H1 (cell line): ENCODE measurements around the gene MTR. TPM values are rescaled to one million over a fixed set of nuclear protein-coding genes. Genes with fewer than 3 reads are reported as not detected.

Source experiments
- CTCF ChIA-PET: fragments of 300-600 bp; sonication (Branson Sonifier 250); formaldehyde crosslinking; loops from one replicate; lab custom pipeline; 2021; ENCODE audit not compliant: partially characterized antibody; lab: Charles Lee
- POLR2A ChIA-PET: fragments of 300-600 bp; sonication (Branson Sonifier 250); formaldehyde crosslinking; loops from one replicate; lab custom pipeline; 2021; ENCODE audit warnings: inconsistent platforms; ENCODE audit not compliant: partially characterized antibody; lab: Charles Lee
- DNase-seq, 2 experiments: peaks; one replicate each; pipeline versions ENCODE4 v3.0.0 to v3.0.0-alpha.2; 2010 to 2022; ENCODE audit warnings: low spot score in 2 of 2, low read depth in 1 of 2, mixed read lengths in 1 of 2
- FAIRE-seq: peaks from 2 replicates; lab custom pipeline; 2011; peaks lifted over from hg19 to GRCh38; lab: Jason Lieb, UNC
- H2AFZ ChIP-seq: 2 replicates; pipeline ENCODE4 v1.8.1; 2012; ENCODE audit warnings: low read length, inconsistent platforms
- H2AK5ac ChIP-seq: 2 replicates; pipeline ENCODE4 v1.6.1; 2013; ENCODE audit warnings: low read depth, low read length
- H2BK120ac ChIP-seq: replicated peaks from 2 replicates; pipeline ENCODE3; 2013; ENCODE audit warnings: low read depth, low read length, inconsistent platforms
- H2BK12ac ChIP-seq: 2 replicates; pipeline ENCODE4 v1.6.1; 2013; ENCODE audit warnings: low read depth, low read length
- H2BK15ac ChIP-seq: 2 replicates; pipeline ENCODE4 v1.6.1; 2013; ENCODE audit warnings: low read length
- H2BK20ac ChIP-seq: 2 replicates; pipeline ENCODE4 v1.6.1; 2013; ENCODE audit warnings: low read length
- H2BK5ac ChIP-seq: 2 replicates; pipeline ENCODE4 v1.6.1; 2013; ENCODE audit warnings: low read depth, low read length
- H3K14ac ChIP-seq: 2 replicates; pipeline ENCODE4 v1.6.1; 2013; ENCODE audit warnings: inconsistent platforms; ENCODE audit not compliant: insufficient read length
- H3K18ac ChIP-seq: 2 replicates; pipeline ENCODE4 v1.6.1; 2013; ENCODE audit warnings: low read length; ENCODE audit errors: extremely low read depth
- H3K23ac ChIP-seq: 2 replicates; pipeline ENCODE4 v1.6.1; 2013; ENCODE audit warnings: inconsistent platforms; ENCODE audit not compliant: insufficient read length
- H3K23me2 ChIP-seq: 2 replicates; pipeline ENCODE4 v1.6.1; 2013; ENCODE audit warnings: low read depth, low read length
- H3K27ac ChIP-seq: 2 replicates; pipeline ENCODE4 v1.6.1; 2011; ENCODE audit warnings: low read depth, low read length, inconsistent platforms
- H3K27me3 ChIP-seq, 4 experiments: replicated peaks in 1 of 4; 1 replicate in 1 of 4; 2 replicates in 3 of 4; pipeline versions ENCODE4 v1.6.1 to v1.8.1; 2011 to 2013; ENCODE audit warnings: low read length in 3 of 4, mild to moderate bottlenecking in 3 of 4, inconsistent platforms in 2 of 4, mixed read lengths in 2 of 4, moderate library complexity in 1 of 4; ENCODE audit not compliant: control insufficient read depth in 3 of 4, insufficient read depth in 3 of 4; ENCODE audit errors: extremely low read depth in 1 of 4
- H3K36me3 ChIP-seq, 4 experiments: 2 replicates each; pipeline versions ENCODE4 v1.6.1 to v1.8.1; 2011 to 2013; ENCODE audit warnings: mild to moderate bottlenecking in 4 of 4, low read length in 3 of 4, moderate library complexity in 2 of 4, control low read depth in 1 of 4, inconsistent platforms in 1 of 4; ENCODE audit not compliant: insufficient read depth in 4 of 4, control insufficient read depth in 2 of 4
- H3K4ac ChIP-seq: replicated peaks from 2 replicates; pipeline ENCODE3; 2013; ENCODE audit warnings: low read length, low read depth, mixed read lengths, inconsistent platforms; ENCODE audit not compliant: insufficient read length
- H3K4me1 ChIP-seq, 4 experiments: replicated peaks in 1 of 4; 1 replicate in 1 of 4; 2 replicates in 3 of 4; pipeline versions ENCODE4 v1.6.1 to v1.8.1; 2011 to 2013; ENCODE audit warnings: low read length in 3 of 4, inconsistent platforms in 2 of 4, mixed read lengths in 1 of 4; ENCODE audit not compliant: insufficient read depth in 4 of 4, control insufficient read depth in 3 of 4
- H3K4me2 ChIP-seq, 2 experiments: 2 replicates each; pipeline versions ENCODE4 v1.6.1 to v1.8.1; 2011 to 2013; ENCODE audit warnings: low read depth in 2 of 2, low read length in 2 of 2, control low read depth in 1 of 2, inconsistent platforms in 1 of 2, mild to moderate bottlenecking in 1 of 2; ENCODE audit not compliant: insufficient read depth in 1 of 2
- H3K4me3 ChIP-seq, 4 experiments: fragments of 200-600, 300-600 bp in 1 of 4; sonication (generic), shearing (Covaris generic), sonication (Bioruptor Twin) in 1 of 4; 2 replicates each; pipeline versions ENCODE4 v1.5.1 to v1.8.1; 2011 to 2016; ENCODE audit warnings: low read length in 4 of 4, low read depth in 3 of 4, control low read depth in 2 of 4, inconsistent platforms in 2 of 4, mild to moderate bottlenecking in 2 of 4, mixed read lengths in 1 of 4, moderate library complexity in 1 of 4; ENCODE audit not compliant: insufficient read depth in 2 of 4; ENCODE audit errors: extremely low read depth in 1 of 4
- H3K56ac ChIP-seq: replicated peaks from 2 replicates; pipeline ENCODE3; 2013; ENCODE audit warnings: low read depth, mild to moderate bottlenecking, mixed read lengths, low read length, inconsistent platforms; ENCODE audit not compliant: insufficient read length
- H3K79me1 ChIP-seq: 2 replicates; pipeline ENCODE4 v1.6.1; 2013; ENCODE audit warnings: low read depth, low read length, control low read depth
- H3K79me2 ChIP-seq, 2 experiments: 2 replicates each; pipeline versions ENCODE4 v1.6.1 to v1.8.1; 2012 to 2013; ENCODE audit warnings: low read length in 2 of 2, mild to moderate bottlenecking in 2 of 2, inconsistent platforms in 1 of 2; ENCODE audit not compliant: insufficient read depth in 2 of 2, control insufficient read depth in 1 of 2
- H3K9ac ChIP-seq, 4 experiments: replicated peaks in 1 of 4; 1 replicate in 1 of 4; 2 replicates in 3 of 4; pipeline versions ENCODE4 v1.6.1 to v1.8.1; 2011 to 2013; ENCODE audit warnings: low read depth in 3 of 4, low read length in 3 of 4, control low read depth in 2 of 4, mild to moderate bottlenecking in 2 of 4, moderate library complexity in 2 of 4, inconsistent platforms in 1 of 4; ENCODE audit errors: extremely low read depth in 1 of 4
- H3K9me3 ChIP-seq, 2 experiments: 2 replicates each; pipeline versions ENCODE4 v1.6.1 to v1.8.1; 2012 to 2013; ENCODE audit warnings: mild to moderate bottlenecking in 2 of 2, moderate library complexity in 2 of 2, control low read depth in 1 of 2, inconsistent platforms in 1 of 2, low read depth in 1 of 2, low read length in 1 of 2, mixed read lengths in 1 of 2; ENCODE audit not compliant: insufficient read depth in 2 of 2
- H4K20me1 ChIP-seq, 2 experiments: replicated peaks in 1 of 2; 2 replicates each; pipeline versions ENCODE3 to v1.8.1; 2011 to 2013; ENCODE audit warnings: inconsistent platforms in 2 of 2, low read length in 2 of 2, mild to moderate bottlenecking in 1 of 2; ENCODE audit not compliant: insufficient read depth in 2 of 2, control insufficient read depth in 1 of 2
- H4K5ac ChIP-seq: 2 replicates; pipeline ENCODE4 v1.6.1; 2013; ENCODE audit warnings: low read length, low read depth, mixed read lengths, inconsistent platforms; ENCODE audit not compliant: insufficient read length
- H4K8ac ChIP-seq: 2 replicates; pipeline ENCODE4 v1.8.0; 2013; ENCODE audit warnings: mild to moderate bottlenecking, moderate library complexity, low read length, inconsistent platforms; ENCODE audit not compliant: insufficient read depth; ENCODE audit errors: extremely low read depth
- H4K91ac ChIP-seq: replicated peaks from 2 replicates; pipeline ENCODE3; 2013; ENCODE audit warnings: low read length, mixed read lengths, inconsistent platforms; ENCODE audit not compliant: insufficient read length
- BCL11A ChIP-seq, 2 experiments: IDR thresholded peaks; one replicate each; pipeline ENCODE4 v1.6.1; 2011; ENCODE audit warnings: low read depth in 2 of 2, low read length in 2 of 2, mild to moderate bottlenecking in 2 of 2
- JUND ChIP-seq: IDR thresholded peaks from 2 replicates; pipeline ENCODE4 v1.6.1; 2011; ENCODE audit warnings: mild to moderate bottlenecking, improper control_type of control experiment, low read length
- MAFK ChIP-seq: IDR thresholded peaks from 2 replicates; pipeline ENCODE4 v1.6.1; 2012; ENCODE audit warnings: low read depth, mild to moderate bottlenecking, improper control_type of control experiment, low read length
- PHF8 ChIP-seq: fragments of 200-600 bp; sonication (generic); conservative IDR thresholded peaks from 2 replicates; pipeline ENCODE4 v1.7.1; 2012; ENCODE audit warnings: low read depth, mild to moderate bottlenecking, inconsistent platforms, low read length, moderate library complexity
- SAP30 ChIP-seq: fragments of 300-600 bp; sonication (generic); IDR thresholded peaks from 2 replicates; pipeline ENCODE4 v1.7.1; 2012; ENCODE audit warnings: low read length, moderate library complexity, mild to moderate bottlenecking, inconsistent platforms; ENCODE audit not compliant: insufficient read depth, insufficient replicate concordance
- WGBS, 2 experiments: shearing (Covaris generic) in 1 of 2; methylation state at CpG; one replicate each; pipeline versions ENCODE4 v1.1.6 to v1.1.7; 2013 to 2015; ENCODE audit warnings: low lambda C conversion rate in 2 of 2, mixed read lengths in 2 of 2, inconsistent platforms in 1 of 2, low coverage in 1 of 2, missing lambda C conversion rate in 1 of 2; ENCODE audit not compliant: insufficient replicate concordance in 2 of 2, insufficient coverage in 1 of 2, insufficient read length in 1 of 2; ENCODE audit errors: extremely low coverage in 1 of 2, missing lambda C conversion rate in 1 of 2; 5-methylcytosine and 5-hydroxymethylcytosine counted together
- polyA plus RNA-seq, 7 experiments: library from polyadenylated mRNA; depleted of rRNA in 3 of 7; stranded (reverse) in 5 of 7; unstranded in 2 of 7; fragments of >200 nt in 5 of 7; fragments of 200-250 nt in 2 of 7; gene quantifications; 1 replicate in 5 of 7; 2 replicates in 1 of 7; 4 replicates in 1 of 7; pipeline versions ENCODE4 v1.2.1 to v1.2.3, GENCODE V29; 2011 to 2013; ENCODE audit warnings: missing spikeins in 2 of 7, mixed read lengths in 2 of 7
- total RNA-seq: library from RNA; stranded (reverse); fragmentation: NEBNext Ultra II Directional; extraction: Animal tissue kit (Norgen Biotek cat#: 25700); gene quantifications from 2 replicates; pipeline ENCODE4 v1.2.1, GENCODE V29; 2021
- TF ChIP-seq, protein P1 (sequence below): IDR thresholded peaks from 2 replicates; pipeline ENCODE4 v1.6.1; 2011; ENCODE audit warnings: low read depth, mild to moderate bottlenecking, low read length; ENCODE audit not compliant: insufficient read depth
- TF ChIP-seq, protein P2 (sequence below), 3 experiments: IDR thresholded peaks; 1 replicate in 2 of 3; 2 replicates in 1 of 3; pipeline versions ENCODE4 v1.5.1 to v1.6.1; 2011; ENCODE audit warnings: low read length in 3 of 3, mild to moderate bottlenecking in 3 of 3, inconsistent platforms in 2 of 3, low read depth in 1 of 3, moderate library complexity in 1 of 3; ENCODE audit not compliant: insufficient read depth in 1 of 3; ENCODE audit errors: control extremely low read depth in 1 of 3

The MTR gene
- total and polyA plus RNA-seq, 2 of the 8 experiments (the other 6 are each of a cell fraction or from before 2014, with no cell fraction given): 4.8 to 27.4 TPM

- H3K4me2 ChIP-seq: no peak overlapping the region
- H2BK12ac ChIP-seq: no peak overlapping the region
- no peak overlapping the region for H2AK5ac ChIP-seq
- ChIA-PET POLR2A (no interaction called here), CTCF (interaction anchor here (0.6 to 1.3 kb wide), 3 partner anchors 10 to 1313 kb away, joined by 3 to 4 read pairs (median 3); no protein-coding TSS in a partner anchor)
- no peaks in the 10 kb centered on the region for H3K9me3 ChIP-seq
- no peaks in the 10 kb centered on the region for H3K23me2 ChIP-seq
- H4K8ac ChIP-seq: no peak overlapping the region
- 73% methylated on average over 6 of the region's 6 CpGs; no CpG with 5 or more reads in 1 of the 2 experiments for WGBS, 2 experiments
- no peak overlapping the region for H3K14ac ChIP-seq
- no peaks in the 10 kb centered on the region for H3K79me2 ChIP-seq
- no peak overlapping the region for H3K56ac ChIP-seq
- H3K27me3 ChIP-seq: no peaks in the 10 kb centered on the region
- no peak overlapping the region for H2AFZ ChIP-seq
- no peak overlapping the region for H3K23ac ChIP-seq
- H3K79me1 ChIP-seq: no peaks in the 10 kb centered on the region
- peaks cover 0 to 3% of the 10 kb centered on the region in 2 experiments for H4K20me1 ChIP-seq
- no peak overlapping the region for H2BK15ac ChIP-seq
- no peak overlapping the region for H4K91ac ChIP-seq
- DNase-seq (no peak), FAIRE-seq (no peak)
- H2BK20ac ChIP-seq: no peak overlapping the region
- no peak overlapping the region for H2BK120ac ChIP-seq
- H2BK5ac ChIP-seq: no peak overlapping the region
- peaks cover 0 to 21% (median 2%) of the 10 kb centered on the region in 4 experiments; a peak in 6 of 8 replicates for H3K36me3 ChIP-seq
- no peak overlapping the region for H3K9ac ChIP-seq
- H4K5ac ChIP-seq: no peak overlapping the region
- no peak overlapping the region for H3K27ac ChIP-seq
- H3K4ac ChIP-seq: no peak overlapping the region
- TF ChIP-seq MAFK (no peak), BCL11A (IDR thresholded peaks at IDR 0.05; ENCODE audit: low read depth in 2 of 2, low read length in 2 of 2) (no peak), PHF8 (no peak), SAP30 (no peak), JUND (no peak)
- TF ChIP-seq, protein P1, sequence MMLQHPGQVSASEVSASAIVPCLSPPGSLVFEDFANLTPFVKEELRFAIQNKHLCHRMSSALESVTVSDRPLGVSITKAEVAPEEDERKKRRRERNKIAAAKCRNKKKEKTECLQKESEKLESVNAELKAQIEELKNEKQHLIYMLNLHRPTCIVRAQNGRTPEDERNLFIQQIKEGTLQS: no peak
- TF ChIP-seq, protein P2, sequence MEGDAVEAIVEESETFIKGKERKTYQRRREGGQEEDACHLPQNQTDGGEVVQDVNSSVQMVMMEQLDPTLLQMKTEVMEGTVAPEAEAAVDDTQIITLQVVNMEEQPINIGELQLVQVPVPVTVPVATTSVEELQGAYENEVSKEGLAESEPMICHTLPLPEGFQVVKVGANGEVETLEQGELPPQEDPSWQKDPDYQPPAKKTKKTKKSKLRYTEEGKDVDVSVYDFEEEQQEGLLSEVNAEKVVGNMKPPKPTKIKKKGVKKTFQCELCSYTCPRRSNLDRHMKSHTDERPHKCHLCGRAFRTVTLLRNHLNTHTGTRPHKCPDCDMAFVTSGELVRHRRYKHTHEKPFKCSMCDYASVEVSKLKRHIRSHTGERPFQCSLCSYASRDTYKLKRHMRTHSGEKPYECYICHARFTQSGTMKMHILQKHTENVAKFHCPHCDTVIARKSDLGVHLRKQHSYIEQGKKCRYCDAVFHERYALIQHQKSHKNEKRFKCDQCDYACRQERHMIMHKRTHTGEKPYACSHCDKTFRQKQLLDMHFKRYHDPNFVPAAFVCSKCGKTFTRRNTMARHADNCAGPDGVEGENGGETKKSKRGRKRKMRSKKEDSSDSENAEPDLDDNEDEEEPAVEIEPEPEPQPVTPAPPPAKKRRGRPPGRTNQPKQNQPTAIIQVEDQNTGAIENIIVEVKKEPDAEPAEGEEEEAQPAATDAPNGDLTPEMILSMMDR (IDR thresholded peaks at IDR 0.05; ENCODE audit: control extremely low read depth in 1 of 3, insufficient read depth in 1 of 3, low read depth in 1 of 3, low read length in 3 of 3): no peak
- H3K18ac ChIP-seq: no peak overlapping the region
- H3K4me1 ChIP-seq: no peaks in the 10 kb centered on the region
- no peak overlapping the region for H3K4me3 ChIP-seq
Observed at GRCh38 chr1:236821091-236821627, 26.1 kb downstream of the MTR start.
